ENCODE results near the gene TMEM9. TPM values are rescaled to one million over a fixed set of nuclear protein-coding genes. Genes with fewer than 3 reads are reported as not detected.

Gene TMEM9
- total RNA-seq, 2 experiments from 2014 or later: 28.5 to 35.9 TPM

DNA sequence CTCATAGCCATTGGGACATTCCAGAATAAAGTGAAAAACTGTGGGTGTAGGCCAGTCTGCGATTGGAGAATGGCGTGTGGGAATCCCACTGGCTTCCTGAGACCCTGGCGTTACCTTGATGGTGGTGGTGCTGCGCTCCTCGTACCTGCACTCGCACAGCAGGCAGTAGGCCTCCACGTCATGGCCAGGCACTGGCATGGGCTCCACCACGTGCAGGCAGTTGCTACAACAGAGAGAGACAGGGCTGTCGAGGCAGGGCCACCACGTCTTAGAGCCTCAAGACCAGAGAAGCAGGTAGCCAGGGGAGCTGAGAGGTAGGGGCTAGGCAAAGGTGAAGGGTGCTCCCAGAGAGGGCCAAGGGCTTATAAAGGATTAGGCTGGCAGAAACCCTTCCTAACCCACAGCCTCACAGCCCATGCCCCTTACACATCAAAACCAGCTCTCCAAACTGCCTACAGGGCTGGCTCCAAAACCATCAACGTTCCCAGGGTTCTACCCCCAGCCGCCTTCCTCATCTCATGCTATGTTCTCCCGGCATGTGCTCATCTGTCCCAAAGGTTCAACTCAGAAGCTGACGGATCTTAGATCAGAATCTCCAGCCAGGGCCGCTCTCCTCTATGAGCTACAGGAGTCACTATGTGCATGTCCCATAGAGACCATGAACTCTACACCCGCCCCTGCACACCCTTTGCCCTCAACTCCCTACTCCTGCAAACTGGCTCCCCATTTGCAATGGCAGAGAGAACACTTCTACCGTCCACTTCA lies 7.5 kb downstream of the TMEM9 start:
- POLR2A ChIA-PET: interaction anchor here (0.6 kb wide), 1 partner anchor 204 kb away, joined by 3 read pairs; no protein-coding TSS in a partner anchor

GRCh38 chr1:201145816-201146215 lies 8.5 kb downstream of the TMEM9 start:
- Histone ChIP-seq H4K20me1 (ENCODE audit: insufficient read depth, low read length) (no peaks in the 10 kb centered on the region), H3K9me2 (ENCODE audit: insufficient read depth, low read length) (no peaks in the 10 kb centered on the region), H3K4me2 (ENCODE audit: low read length) (no peak overlapping the region), H3K9me3 (ENCODE audit: low read length) (no peaks in the 10 kb centered on the region), H2AFZ (ENCODE audit: low read length) (no peak overlapping the region), H3K79me2 (ENCODE audit: insufficient read depth, low read depth, low read length) (no peaks in the 10 kb centered on the region), H3K4me3 (ENCODE audit: low read depth, low read length, poor library complexity, severe bottlenecking) (no peak overlapping the region), H3K27ac (ENCODE audit: low read depth, low read length, poor library complexity, severe bottlenecking) (no peak overlapping the region), H3K4me1 (ENCODE audit: insufficient read depth, low read length, poor library complexity, severe bottlenecking) (no peaks in the 10 kb centered on the region), H3K36me3 (ENCODE audit: insufficient read depth, low read length) (peaks cover 42% of the 10 kb centered on the region; the same call in 1 of the 2 replicates)
- CTCF ChIA-PET (ENCODE audit: unreplicated experiment): interaction anchor here (1.2 kb wide), 1 partner anchor 25 kb away, joined by 3 read pairs; no protein-coding TSS in a partner anchor
- POLR2A ChIA-PET: interaction anchor here (0.6 to 1.3 kb wide), 2 partner anchors 12 to 21 kb away, joined by 3 read pairs; no protein-coding TSS in a partner anchor
- intact Hi-C loops (cut with micrococcal nuclease; ENCODE audit: unreplicated experiment): no loop called here
- no peak for TF ChIP-seq EZH2phosphoT487 (IDR thresholded peaks at IDR 0.05; ENCODE audit: borderline replicate concordance, low read depth, low read length)
- TF ChIP-seq, protein P1, sequence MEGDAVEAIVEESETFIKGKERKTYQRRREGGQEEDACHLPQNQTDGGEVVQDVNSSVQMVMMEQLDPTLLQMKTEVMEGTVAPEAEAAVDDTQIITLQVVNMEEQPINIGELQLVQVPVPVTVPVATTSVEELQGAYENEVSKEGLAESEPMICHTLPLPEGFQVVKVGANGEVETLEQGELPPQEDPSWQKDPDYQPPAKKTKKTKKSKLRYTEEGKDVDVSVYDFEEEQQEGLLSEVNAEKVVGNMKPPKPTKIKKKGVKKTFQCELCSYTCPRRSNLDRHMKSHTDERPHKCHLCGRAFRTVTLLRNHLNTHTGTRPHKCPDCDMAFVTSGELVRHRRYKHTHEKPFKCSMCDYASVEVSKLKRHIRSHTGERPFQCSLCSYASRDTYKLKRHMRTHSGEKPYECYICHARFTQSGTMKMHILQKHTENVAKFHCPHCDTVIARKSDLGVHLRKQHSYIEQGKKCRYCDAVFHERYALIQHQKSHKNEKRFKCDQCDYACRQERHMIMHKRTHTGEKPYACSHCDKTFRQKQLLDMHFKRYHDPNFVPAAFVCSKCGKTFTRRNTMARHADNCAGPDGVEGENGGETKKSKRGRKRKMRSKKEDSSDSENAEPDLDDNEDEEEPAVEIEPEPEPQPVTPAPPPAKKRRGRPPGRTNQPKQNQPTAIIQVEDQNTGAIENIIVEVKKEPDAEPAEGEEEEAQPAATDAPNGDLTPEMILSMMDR (conservative IDR thresholded peaks at IDR 0.05; ENCODE audit: low read length): no peak
- no TSS peak for BruUV-seq (replicated peaks)
- DNase-seq (ENCODE audit: low spot score): no peak

More for the DNA sequence above, 7.5 kb downstream of the TMEM9 start:
- Histone ChIP-seq H3K4me2 (ENCODE audit: low read length) (no peak overlapping the region), H3K9me3 (ENCODE audit: low read length) (no peaks in the 10 kb centered on the region), H3K27ac (ENCODE audit: low read depth, low read length, poor library complexity, severe bottlenecking) (no peak overlapping the region), H3K9me2 (ENCODE audit: insufficient read depth, low read length) (no peaks in the 10 kb centered on the region), H4K20me1 (ENCODE audit: insufficient read depth, low read length) (no peaks in the 10 kb centered on the region), H2AFZ (ENCODE audit: low read length) (no peak overlapping the region), H3K4me3 (ENCODE audit: low read depth, low read length, poor library complexity, severe bottlenecking) (no peak overlapping the region), H3K79me2 (ENCODE audit: insufficient read depth, low read depth, low read length) (no peaks in the 10 kb centered on the region), H3K36me3 (ENCODE audit: insufficient read depth, low read length) (peaks cover 42% of the 10 kb centered on the region; the same call in 1 of the 2 replicates), H3K4me1 (ENCODE audit: insufficient read depth, low read length, poor library complexity, severe bottlenecking) (no peaks in the 10 kb centered on the region)
- DNase-seq (ENCODE audit: low spot score): no peak
- TF ChIP-seq, protein P1 (conservative IDR thresholded peaks at IDR 0.05; ENCODE audit: low read length): no peak
- no peak for TF ChIP-seq EZH2phosphoT487 (IDR thresholded peaks at IDR 0.05; ENCODE audit: borderline replicate concordance, low read depth, low read length)
- intact Hi-C loops (cut with micrococcal nuclease; ENCODE audit: unreplicated experiment): no loop called here
- no TSS peak for BruUV-seq (replicated peaks)
- CTCF ChIA-PET (ENCODE audit: unreplicated experiment): interaction anchor here (1.2 kb wide), 1 partner anchor 24 kb away, joined by 3 read pairs; no protein-coding TSS in a partner anchor

DNA sequence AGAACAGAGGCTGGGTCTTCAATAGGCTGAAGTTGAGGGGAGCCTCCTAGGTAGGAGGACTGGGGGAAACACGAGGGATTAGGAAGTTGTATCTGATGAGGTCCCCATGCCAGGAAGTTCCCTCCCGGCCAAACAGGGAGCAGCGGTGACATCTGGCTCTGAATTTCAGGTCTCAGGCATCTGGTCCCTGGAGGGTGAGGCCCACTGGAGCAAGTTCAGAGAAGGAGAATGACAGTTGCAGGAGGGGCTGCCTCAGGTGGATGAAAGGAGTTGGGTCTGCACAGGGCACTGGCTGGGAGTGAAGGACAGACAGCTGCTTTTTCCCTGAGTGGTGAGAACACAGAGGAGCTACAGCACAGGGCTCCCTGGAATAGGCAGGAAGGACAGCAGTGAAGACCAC lies 9.1 kb downstream of the TMEM9 start:
- Histone ChIP-seq H3K4me1 (ENCODE audit: insufficient read depth, low read length, poor library complexity, severe bottlenecking) (no peaks in the 10 kb centered on the region), H3K4me2 (ENCODE audit: low read length) (no peak overlapping the region), H3K36me3 (ENCODE audit: insufficient read depth, low read length) (peaks cover 42% of the 10 kb centered on the region; the same call in 1 of the 2 replicates), H3K9me3 (ENCODE audit: low read length) (no peaks in the 10 kb centered on the region), H3K4me3 (ENCODE audit: low read depth, low read length, poor library complexity, severe bottlenecking) (no peak overlapping the region), H3K79me2 (ENCODE audit: insufficient read depth, low read depth, low read length) (no peaks in the 10 kb centered on the region), H3K27ac (ENCODE audit: low read depth, low read length, poor library complexity, severe bottlenecking) (no peak overlapping the region), H2AFZ (ENCODE audit: low read length) (no peak overlapping the region), H4K20me1 (ENCODE audit: insufficient read depth, low read length) (no peaks in the 10 kb centered on the region), H3K9me2 (ENCODE audit: insufficient read depth, low read length) (no peaks in the 10 kb centered on the region)
- intact Hi-C loops (cut with micrococcal nuclease; ENCODE audit: unreplicated experiment): no loop called here
- POLR2A ChIA-PET: interaction anchor here (0.7 to 1.3 kb wide), 2 partner anchors 11 to 72 kb away, joined by 3 read pairs; no protein-coding TSS in a partner anchor
- no TSS peak for BruUV-seq (replicated peaks)
- TF ChIP-seq EZH2phosphoT487 (IDR thresholded peaks at IDR 0.05; ENCODE audit: borderline replicate concordance, low read depth, low read length): no peak
- TF ChIP-seq, protein P1 (conservative IDR thresholded peaks at IDR 0.05; ENCODE audit: low read length): no peak
- CTCF ChIA-PET (ENCODE audit: unreplicated experiment): no interaction called here
- DNase-seq (ENCODE audit: low spot score): no peak

Measured in OCI-LY7 (cell line).